Psoas muscle (tissue), 8 donors: ENCODE measurements around the gene CAP2. TPM values are rescaled to one million over a fixed set of nuclear protein-coding genes. Genes with fewer than 3 reads are reported as not detected.
A peak's percentile ranks its signal among the peaks of the same experiment; 100 is the strongest.

Experiments
- ATAC-seq, 4 donors: fragments of 200-7000 bp; cut with Tn5 transposase; one replicate each; pipeline ENCODE4 v1.9.1; 2020; ENCODE audit warnings: moderate library complexity in 3 of 4, mild to moderate bottlenecking in 2 of 4
- DNase-seq, 2 donors: peaks; one replicate each; pipeline ENCODE4 v3.0.0-alpha.2; 2020
- H3K27ac ChIP-seq: fragments of 200-600 bp; one replicate; pipeline ENCODE4 v1.8.0; 2022
- H3K27me3 ChIP-seq, 3 donors: fragments of 200-600 bp in 1 of 3; one replicate each; pipeline versions ENCODE4 v1.6.1 to v1.8.0; 2013 to 2022; ENCODE audit warnings: low read length in 2 of 3, mild to moderate bottlenecking in 2 of 3, moderate library complexity in 1 of 3; ENCODE audit not compliant: insufficient read depth in 3 of 3
- H3K36me3 ChIP-seq, 2 donors: fragments of 200-600 bp in 1 of 2; one replicate each; pipeline versions ENCODE4 v1.6.1 to v1.8.0; 2013 to 2022; ENCODE audit warnings: low read depth in 1 of 2, mild to moderate bottlenecking in 1 of 2, moderate library complexity in 1 of 2; ENCODE audit not compliant: insufficient read depth in 1 of 2
- H3K4me1 ChIP-seq: fragments of 200-600 bp; one replicate; pipeline ENCODE4 v1.8.0; 2022
- H3K4me3 ChIP-seq: fragments of 200-600 bp; one replicate; pipeline ENCODE4 v1.8.0; 2022; ENCODE audit warnings: mild to moderate bottlenecking
- H3K9me3 ChIP-seq: fragments of 200-600 bp; one replicate; pipeline ENCODE4 v1.8.0; 2022
- WGBS, 3 donors: extraction: QIAGEN DNeasy Blood & Tissue Kit; methylation state at CpG; one replicate each; pipeline versions ENCODE4 v1.1.6 to v1.1.7; 2013; 5-methylcytosine and 5-hydroxymethylcytosine counted together
- intact Hi-C, 2 donors: fragments of 100-400 bp; cut with DNase I; formaldehyde crosslinking; loops; one replicate each; pipeline versions ENCODE4 v1.11.0 to v1.14.2; 2022
- polyA plus RNA-seq, 3 donors: library from polyadenylated mRNA; stranded (reverse); fragments of 200-250 nt; gene quantifications; one replicate each; pipeline ENCODE4 v1.2.3, GENCODE V29; 2013
- total RNA-seq, 4 donors: library from RNA; stranded (reverse); fragmentation: NEBNext Ultra II Directional in 2 of 4; extraction: Animal tissue kit (Norgen Biotek cat#: 25700) in 2 of 4; gene quantifications; one replicate each; pipeline versions ENCODE4 v1.2.1 to v1.2.4, GENCODE V29; 2021 to 2023
- TF ChIP-seq, protein P1 (sequence below): fragments of 200-600 bp; IDR thresholded peaks from one replicate; pipeline ENCODE4 v1.8.0; 2022; ENCODE audit warnings: antibody characterized with exemption
- donor health status: healthy with polysubstance abuse.
- donor health status: DM: no; HTN: no; CAD: no; lungs with moderate emphysema.
- donor health status: Bipolar disorder and iron deficiency.
- donor health status: healthy.
- donor health status: DM: yes; HTN: yes; CAD: no.
- donor health status: DM: no; HTN: no; CAD: no.
- donor health status: DM: no; HTN: no; CAD: no.
- donor health status: DM: yes; HTN: yes; CAD: no.

CAP2 gene
- total and polyA plus RNA-seq, 7 donors = 176 to 452 (median 344) TPM

DNA sequence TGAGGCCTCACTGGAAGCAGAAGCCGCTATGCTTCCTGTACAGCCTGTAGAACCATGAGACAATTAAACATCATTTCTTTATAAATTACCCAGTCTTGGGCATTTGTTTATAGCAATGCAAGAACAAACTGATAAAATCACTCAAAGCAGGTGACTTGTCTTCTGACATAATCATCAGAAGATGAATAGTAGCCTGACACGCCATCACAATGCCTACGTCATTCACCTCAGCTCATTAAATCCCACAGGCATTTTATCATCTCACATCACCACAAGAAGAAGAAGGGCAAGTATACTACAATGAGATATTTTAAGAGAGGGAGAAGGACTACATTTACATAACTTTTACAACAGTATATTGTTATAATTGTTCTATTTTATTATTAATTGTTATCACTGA, 3.1 kb upstream of the CAP2 start:
- no peak for DNase-seq
- 81 to 95% (median 89%) methylated on average over 3 of the region's 3 CpGs for WGBS, 3 donors
- H3K4me1 ChIP-seq = peaks cover 20% of the 10 kb centered on the region

GRCh38 chr6:17391976-17392375, 1.4 kb upstream of the CAP2 start:
- ATAC-seq = no peak
- Histone ChIP-seq H3K9me3 (no peaks in the 10 kb centered on the region), H3K4me3 (peak overlapping the region; percentile 78), H3K4me1 (peaks cover 13% of the 10 kb centered on the region), H3K27ac (peak overlapping the region; percentile 97), H3K27me3 (no peaks in the 10 kb centered on the region), H3K36me3 (peaks cover 0 to 2% of the 10 kb centered on the region in 2 donors)
- WGBS, 3 donors = 83 to 96% (median 89%) methylated on average over 2 of the region's 2 CpGs
- no peak for DNase-seq
- TF ChIP-seq, protein P1, sequence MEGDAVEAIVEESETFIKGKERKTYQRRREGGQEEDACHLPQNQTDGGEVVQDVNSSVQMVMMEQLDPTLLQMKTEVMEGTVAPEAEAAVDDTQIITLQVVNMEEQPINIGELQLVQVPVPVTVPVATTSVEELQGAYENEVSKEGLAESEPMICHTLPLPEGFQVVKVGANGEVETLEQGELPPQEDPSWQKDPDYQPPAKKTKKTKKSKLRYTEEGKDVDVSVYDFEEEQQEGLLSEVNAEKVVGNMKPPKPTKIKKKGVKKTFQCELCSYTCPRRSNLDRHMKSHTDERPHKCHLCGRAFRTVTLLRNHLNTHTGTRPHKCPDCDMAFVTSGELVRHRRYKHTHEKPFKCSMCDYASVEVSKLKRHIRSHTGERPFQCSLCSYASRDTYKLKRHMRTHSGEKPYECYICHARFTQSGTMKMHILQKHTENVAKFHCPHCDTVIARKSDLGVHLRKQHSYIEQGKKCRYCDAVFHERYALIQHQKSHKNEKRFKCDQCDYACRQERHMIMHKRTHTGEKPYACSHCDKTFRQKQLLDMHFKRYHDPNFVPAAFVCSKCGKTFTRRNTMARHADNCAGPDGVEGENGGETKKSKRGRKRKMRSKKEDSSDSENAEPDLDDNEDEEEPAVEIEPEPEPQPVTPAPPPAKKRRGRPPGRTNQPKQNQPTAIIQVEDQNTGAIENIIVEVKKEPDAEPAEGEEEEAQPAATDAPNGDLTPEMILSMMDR = no peak
- intact Hi-C loops = loop anchor here (2.0 to 10.0 kb wide), 5 partner anchors 35 to 1885 kb away; partner anchors contain the start of gene RBM24 (in 2 of the 2)

More for the DNA sequence above, 3.1 kb upstream of the CAP2 start:
- intact Hi-C loops = loop anchor here (2.0 to 10.0 kb wide), 4 partner anchors 37 to 1883 kb away; partner anchors contain the start of gene RBM24 (in 1 of the 2)
- H3K4me3 ChIP-seq = no peak overlapping the region
- TF ChIP-seq, protein P1 = no peak
- H3K9me3 ChIP-seq = no peaks in the 10 kb centered on the region
- no peaks in the 10 kb centered on the region for H3K27me3 ChIP-seq
- no peak for ATAC-seq
- H3K36me3 ChIP-seq = no peaks in the 10 kb centered on the region
- H3K27ac ChIP-seq = peak overlapping the region; percentile 97

GRCh38 chr6:17393892-17394631, 667 bp downstream of the CAP2 start:
- H3K4me3 ChIP-seq = peak overlapping the region; percentile 78
- no peaks in the 10 kb centered on the region for H3K27me3 ChIP-seq
- H3K36me3 ChIP-seq = peaks cover 0 to 7% of the 10 kb centered on the region in 2 donors
- no peaks in the 10 kb centered on the region for H3K9me3 ChIP-seq
- peaks cover 30% of the 10 kb centered on the region for H3K4me1 ChIP-seq
- H3K27ac ChIP-seq = peak overlapping the region; percentile 97
- TF ChIP-seq, protein P1 = no peak
- peak; percentile 58 to 79 for DNase-seq
- intact Hi-C loops = loop anchor here (2.0 to 10.0 kb wide), 4 partner anchors 33 to 1887 kb away; partner anchors contain the start of gene RBM24 (in 2 of the 2)
- ATAC-seq = peak; percentile 67 to 80 (median 76)
- 0 to 2% (median 1%) methylated on average over 21 to 52 of the region's 55 CpGs for WGBS, 3 donors

DNA sequence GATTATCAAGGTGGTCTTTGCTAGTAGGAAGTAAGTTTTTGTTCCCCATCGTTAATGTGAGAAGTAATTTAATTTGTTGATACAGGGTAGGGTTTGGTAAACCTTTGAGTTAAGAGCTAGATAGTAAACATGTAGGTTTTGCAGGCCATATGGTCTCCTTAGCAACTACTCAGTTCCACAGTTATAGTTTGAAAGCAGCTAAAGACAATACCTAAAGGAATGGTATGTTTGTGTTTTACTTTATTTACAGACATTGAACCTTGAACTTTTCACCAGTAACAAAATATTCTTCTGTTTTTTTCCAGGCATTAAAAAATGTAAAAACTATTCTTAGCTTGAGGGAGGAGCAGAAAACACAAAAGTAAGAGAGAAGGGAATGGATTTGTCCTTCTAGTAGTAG, 1.7 kb downstream of the CAP2 start:
- H3K36me3 ChIP-seq = peaks cover 0 to 7% of the 10 kb centered on the region in 2 donors

More for the DNA sequence above, 1.7 kb downstream of the CAP2 start:
- peak overlapping the region; percentile 78 for H3K4me3 ChIP-seq
- H3K27me3 ChIP-seq = no peaks in the 10 kb centered on the region
- DNase-seq = no peak
- peak overlapping the region; percentile 97 for H3K27ac ChIP-seq
- intact Hi-C loops = loop anchor here in 1 of 2 donors (10.0 kb wide), 1 partner anchor 110 kb away; the partner anchor contains the start of gene RBM24
- TF ChIP-seq, protein P1 = no peak
- ATAC-seq = no peak
- no peaks in the 10 kb centered on the region for H3K9me3 ChIP-seq
- peaks cover 36% of the 10 kb centered on the region for H3K4me1 ChIP-seq
- 20 to 42% (median 24%) methylated on average over 1 of the region's 1 CpG for WGBS, 3 donors
